ENCODE results near the gene CTSO.
"Not testable (repeated sequence)": the region's sequence is repeated elsewhere in the genome, so short reads cannot be mapped to it uniquely, and the experiment has no call there.

The CTSO gene

GRCh38 chr4:155941820-155942219, 11.8 kb downstream of the CTSO start:
- Histone ChIP-seq H3K27ac (ENCODE audit: low read depth, low read length) (no peak overlapping the region), H3K27me3 (ENCODE audit: low read length) (no peaks in the 10 kb centered on the region), H3K4me2 (ENCODE audit: low read depth, low read length, poor library complexity, severe bottlenecking) (no peak overlapping the region), H3F3A (ENCODE audit: insufficient read depth) (no peaks in the 10 kb centered on the region), H3K4me3 (ENCODE audit: insufficient read depth, low read length, poor library complexity, severe bottlenecking) (no peak overlapping the region), H3K9me3 (ENCODE audit: insufficient read depth, low read length) (no peaks in the 10 kb centered on the region), H3K9me2 (replicated peaks; ENCODE audit: insufficient read depth, low read length) (no peaks in the 10 kb centered on the region), H3K9ac (ENCODE audit: low read length) (no peak overlapping the region), H3K79me2 (ENCODE audit: insufficient read depth, low read length) (no peaks in the 10 kb centered on the region), H2AFZ (ENCODE audit: low read depth, low read length, severe bottlenecking) (no peak overlapping the region), H4K20me1 (ENCODE audit: low read depth, low read length) (no peaks in the 10 kb centered on the region), H3K36me3 (ENCODE audit: low read length) (no peaks in the 10 kb centered on the region)
- TF ChIP-seq EZH2phosphoT487 (conservative IDR thresholded peaks at IDR 0.05; ENCODE audit: low read length) (no peak), CTCF (IDR thresholded peaks at IDR 0.05; ENCODE audit: insufficient read depth, low read length, poor library complexity, severe bottlenecking) (no peak)

GRCh38 chr4:155941085-155941790, 12.4 kb downstream of the CTSO start:
- Histone ChIP-seq H3K27ac (ENCODE audit: low read depth, low read length) (no peak overlapping the region), H3F3A (ENCODE audit: insufficient read depth) (no peaks in the 10 kb centered on the region), H3K4me2 (ENCODE audit: low read depth, low read length, poor library complexity, severe bottlenecking) (no peak overlapping the region), H4K20me1 (ENCODE audit: low read depth, low read length) (no peaks in the 10 kb centered on the region), H3K4me3 (ENCODE audit: insufficient read depth, low read length, poor library complexity, severe bottlenecking) (no peak overlapping the region), H3K9me2 (replicated peaks; ENCODE audit: insufficient read depth, low read length) (no peaks in the 10 kb centered on the region), H3K27me3 (ENCODE audit: low read length) (no peaks in the 10 kb centered on the region), H2AFZ (ENCODE audit: low read depth, low read length, severe bottlenecking) (no peak overlapping the region), H3K79me2 (ENCODE audit: insufficient read depth, low read length) (no peaks in the 10 kb centered on the region), H3K9me3 (ENCODE audit: insufficient read depth, low read length) (no peaks in the 10 kb centered on the region), H3K9ac (ENCODE audit: low read length) (no peak overlapping the region), H3K36me3 (ENCODE audit: low read length) (no peaks in the 10 kb centered on the region)
- TF ChIP-seq CTCF (IDR thresholded peaks at IDR 0.05; ENCODE audit: insufficient read depth, low read length, poor library complexity, severe bottlenecking) = no peak
- no peak for TF ChIP-seq EZH2phosphoT487 (conservative IDR thresholded peaks at IDR 0.05; ENCODE audit: low read length)

- H3K79me2 ChIP-seq (ENCODE audit: insufficient read depth, low read length) = no peaks in the 10 kb centered on the region
- H3K27ac ChIP-seq (ENCODE audit: low read depth, low read length) = no peak overlapping the region
- H3K9me3 ChIP-seq (ENCODE audit: insufficient read depth, low read length) = no peaks in the 10 kb centered on the region
- H2AFZ ChIP-seq (ENCODE audit: low read depth, low read length, severe bottlenecking) = no peak overlapping the region
- no peaks in the 10 kb centered on the region for H4K20me1 ChIP-seq (ENCODE audit: low read depth, low read length)
- no peaks in the 10 kb centered on the region for H3F3A ChIP-seq (ENCODE audit: insufficient read depth)
- H3K4me2 ChIP-seq (ENCODE audit: low read depth, low read length, poor library complexity, severe bottlenecking) = no peak overlapping the region
- H3K9me2 ChIP-seq (replicated peaks; ENCODE audit: insufficient read depth, low read length) = no peaks in the 10 kb centered on the region
- H3K27me3 ChIP-seq (ENCODE audit: low read length) = no peaks in the 10 kb centered on the region
- H3K4me3 ChIP-seq (ENCODE audit: insufficient read depth, low read length, poor library complexity, severe bottlenecking) = no peak overlapping the region
- TF ChIP-seq CTCF (IDR thresholded peaks at IDR 0.05; ENCODE audit: insufficient read depth, low read length, poor library complexity, severe bottlenecking) (no peak), EZH2phosphoT487 (conservative IDR thresholded peaks at IDR 0.05; ENCODE audit: low read length) (no peak)
- no peak overlapping the region for H3K9ac ChIP-seq (ENCODE audit: low read length)
- no peaks in the 10 kb centered on the region for H3K36me3 ChIP-seq (ENCODE audit: low read length)
Measured at GRCh38 chr4:155935389-155935986, 18.2 kb downstream of the CTSO start.

GRCh38 chr4:155934634-155935033, 19.0 kb downstream of the CTSO start:
- H3F3A ChIP-seq (ENCODE audit: insufficient read depth); H3K79me2 ChIP-seq (ENCODE audit: insufficient read depth, low read length): not testable (repeated sequence)

More at GRCh38 chr4:155934634-155935033, 19.0 kb downstream of the CTSO start:
- H3K27me3 ChIP-seq (ENCODE audit: low read length); H3K9me3 ChIP-seq (ENCODE audit: insufficient read depth, low read length); H3K36me3 ChIP-seq (ENCODE audit: low read length); H4K20me1 ChIP-seq (ENCODE audit: low read depth, low read length); H3K9me2 ChIP-seq (replicated peaks; ENCODE audit: insufficient read depth, low read length); H3K4me3 ChIP-seq (ENCODE audit: insufficient read depth, low read length, poor library complexity, severe bottlenecking); H3K4me2 ChIP-seq (ENCODE audit: low read depth, low read length, poor library complexity, severe bottlenecking); H2AFZ ChIP-seq (ENCODE audit: low read depth, low read length, severe bottlenecking); H3K27ac ChIP-seq (ENCODE audit: low read depth, low read length); H3K9ac ChIP-seq (ENCODE audit: low read length): not testable (repeated sequence)
